Suprapubic skin (tissue), 4 donors: ENCODE measurements around the gene SLC16A9. TPM values are rescaled to one million over a fixed set of nuclear protein-coding genes. Genes with fewer than 3 reads are reported as not detected.
A peak's percentile ranks its signal among the peaks of the same experiment; 100 is the strongest.

Source experiments
- DNase-seq, 2 donors: peaks; one replicate each; pipeline ENCODE4 v3.0.0-alpha.2; 2019; ENCODE audit warnings: low spot score in 2 of 2
- H3K27ac ChIP-seq: fragments of 200-600 bp; sonication (generic); one replicate; pipeline ENCODE4 v1.5.1; 2019
- H3K27me3 ChIP-seq: fragments of 200-600 bp; sonication (generic); one replicate; pipeline ENCODE4 v1.5.1; 2019
- H3K36me3 ChIP-seq: fragments of 200-600 bp; sonication (generic); one replicate; pipeline ENCODE4 v1.5.1; 2019
- H3K4me1 ChIP-seq: fragments of 200-600 bp; sonication (generic); one replicate; pipeline ENCODE4 v1.5.1; 2019
- H3K4me3 ChIP-seq: fragments of 200-600 bp; sonication (generic); one replicate; pipeline ENCODE4 v1.5.1; 2019; ENCODE audit warnings: mild to moderate bottlenecking
- H3K9me3 ChIP-seq: fragments of 200-600 bp; sonication (generic); one replicate; pipeline ENCODE4 v1.5.1; 2019
- CTCF ChIP-seq, 2 donors: fragments of 200-600 bp in 1 of 2; fragments of 450-650 bp in 1 of 2; sonication (generic) in 1 of 2; IDR thresholded peaks; one replicate each; pipeline ENCODE4 v1.5.1; 2016 to 2019; ENCODE audit warnings: antibody characterized with exemption in 2 of 2, mild to moderate bottlenecking in 1 of 2, moderate library complexity in 1 of 2
- EP300 ChIP-seq: sonication (generic); formaldehyde crosslinking; IDR thresholded peaks from one replicate; pipeline ENCODE4 v1.6.1; 2017; ENCODE audit warnings: antibody characterized with exemption
- POLR2A ChIP-seq, 2 donors: fragments of 450-650 bp; IDR thresholded peaks; one replicate each; pipeline ENCODE4 v1.6.1; 2017; ENCODE audit warnings: antibody characterized with exemption in 2 of 2, mild to moderate bottlenecking in 2 of 2, moderate library complexity in 2 of 2
- POLR2AphosphoS5 ChIP-seq, 3 donors: sonication (generic); formaldehyde crosslinking; IDR thresholded peaks; one replicate each; pipeline ENCODE4 v1.6.1; 2017; ENCODE audit warnings: antibody characterized with exemption in 3 of 3
- WGBS: methylation state at CpG from one replicate; pipeline ENCODE4 v1.1.5; 2018; 5-methylcytosine and 5-hydroxymethylcytosine counted together
- total RNA-seq, 4 donors: library from RNA; depleted of rRNA; stranded (reverse); fragments of >200 nt; gene quantifications; one replicate each; pipeline ENCODE4 v1.1.0, GENCODE V29; 2016

SLC16A9 gene, protein sequence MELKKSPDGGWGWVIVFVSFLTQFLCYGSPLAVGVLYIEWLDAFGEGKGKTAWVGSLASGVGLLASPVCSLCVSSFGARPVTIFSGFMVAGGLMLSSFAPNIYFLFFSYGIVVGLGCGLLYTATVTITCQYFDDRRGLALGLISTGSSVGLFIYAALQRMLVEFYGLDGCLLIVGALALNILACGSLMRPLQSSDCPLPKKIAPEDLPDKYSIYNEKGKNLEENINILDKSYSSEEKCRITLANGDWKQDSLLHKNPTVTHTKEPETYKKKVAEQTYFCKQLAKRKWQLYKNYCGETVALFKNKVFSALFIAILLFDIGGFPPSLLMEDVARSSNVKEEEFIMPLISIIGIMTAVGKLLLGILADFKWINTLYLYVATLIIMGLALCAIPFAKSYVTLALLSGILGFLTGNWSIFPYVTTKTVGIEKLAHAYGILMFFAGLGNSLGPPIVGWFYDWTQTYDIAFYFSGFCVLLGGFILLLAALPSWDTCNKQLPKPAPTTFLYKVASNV
- under 1 TPM in 3 of 4 donors, not detected in 1; 0.25 to 0.81 (median 0.64) TPM for total RNA-seq

GRCh38 chr10:59709395-59710125, at the start of gene SLC16A9:
SLC16A9 (minus strand) TSS chr10:59709850; CDS start chr10:59684291, 25,559 bp downstream.
- under 1% methylated on average over 44 of the region's 68 CpGs for whole genome bisulfite sequencing
- peak within 1 kb of the TSS; percentile 59 for H3K4me3 ChIP-seq
- H3K27me3 ChIP-seq = peaks cover 17% of the 10 kb centered on the region
- H3K9me3 ChIP-seq = no peaks in the 10 kb centered on the region
- TF ChIP-seq CTCF (IDR thresholded peaks at IDR 0.05) (peak in 1 of 2 donors; percentile 28), POLR2AphosphoS5 (IDR thresholded peaks at IDR 0.05) (no peak)
- no peaks in the 10 kb centered on the region for H3K36me3 ChIP-seq
- H3K4me1 ChIP-seq = peaks cover 19% of the 10 kb centered on the region
- H3K27ac ChIP-seq = no peak within 1 kb of the TSS
- DNase-seq = no peak

DNA sequence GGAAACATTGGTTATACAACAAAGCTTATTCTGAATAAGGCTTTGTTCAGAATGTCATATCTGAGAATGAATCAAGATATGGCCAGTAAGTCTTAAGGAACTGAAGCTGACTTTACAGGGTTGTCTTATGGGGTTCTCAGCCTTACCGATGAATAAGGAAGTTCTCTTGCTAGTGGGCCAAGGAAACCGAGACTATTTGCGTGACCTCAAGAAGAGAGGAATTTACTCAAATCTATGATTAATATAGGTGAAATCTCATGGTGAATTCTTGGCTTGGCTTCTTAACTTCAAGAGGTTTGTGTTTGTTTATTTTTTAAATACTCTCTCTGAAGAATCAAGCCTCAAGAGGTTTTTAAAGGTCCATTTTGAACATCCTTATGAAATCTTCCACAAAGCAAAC, 48.3 kb upstream of the SLC16A9 start:
- H3K4me3 ChIP-seq = no peak overlapping the region
- no peaks in the 10 kb centered on the region for H3K27me3 ChIP-seq
- H3K4me1 ChIP-seq = no peaks in the 10 kb centered on the region
- WGBS = 90% methylated on average over 3 of the region's 3 CpGs
- H3K36me3 ChIP-seq = no peaks in the 10 kb centered on the region
- no peak for DNase-seq
- no peaks in the 10 kb centered on the region for H3K9me3 ChIP-seq
- no peak for TF ChIP-seq EP300
- H3K27ac ChIP-seq = no peak overlapping the region

- WGBS = 91% methylated on average over 4 of the region's 4 CpGs
- DNase-seq = no peak
- H3K9me3 ChIP-seq = no peaks in the 10 kb centered on the region
- no peak for TF ChIP-seq EP300
- TF ChIP-seq POLR2AphosphoS5 (IDR thresholded peaks at IDR 0.05) = no peak
- no peak overlapping the region for H3K4me3 ChIP-seq
- no peaks in the 10 kb centered on the region for H3K4me1 ChIP-seq
- no peak overlapping the region for H3K27ac ChIP-seq
- H3K27me3 ChIP-seq = no peaks in the 10 kb centered on the region
- no peaks in the 10 kb centered on the region for H3K36me3 ChIP-seq
Measured at GRCh38 chr10:59754951-59755350, 45.3 kb upstream of the SLC16A9 start.

DNA sequence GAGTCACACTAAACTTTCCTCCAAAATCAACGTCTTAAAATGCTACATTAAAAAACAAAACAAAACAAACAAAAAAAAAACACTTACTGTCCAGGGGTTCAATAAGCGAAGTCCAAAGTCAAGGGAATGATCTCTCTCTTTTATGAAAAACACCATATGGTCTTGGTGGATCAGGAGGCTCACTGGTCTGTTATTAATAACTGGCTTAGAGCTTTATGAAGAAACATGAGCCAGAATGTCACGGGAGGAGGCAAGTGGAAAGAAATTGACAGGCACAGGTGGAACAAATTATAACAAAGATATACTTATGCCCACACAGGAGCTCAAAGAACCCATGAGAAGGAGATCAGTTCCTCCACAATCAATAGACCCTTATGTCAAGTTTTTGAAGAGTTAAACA, 43.6 kb upstream of the SLC16A9 start, which contains the start of gene MRLN:
Gene MRLN (minus strand): TSS at position 189 of the 400 bp plus-strand sequence.
- Histone ChIP-seq H3K27ac (no peak within 1 kb of the TSS), H3K36me3 (no peaks in the 10 kb centered on the region), H3K4me1 (no peaks in the 10 kb centered on the region), H3K4me3 (no peak within 1 kb of the TSS), H3K9me3 (no peaks in the 10 kb centered on the region), H3K27me3 (no peaks in the 10 kb centered on the region)
- no peak for DNase-seq
- no peak for TF ChIP-seq CTCF (IDR thresholded peaks at IDR 0.05)
- no peak for TF ChIP-seq POLR2AphosphoS5 (IDR thresholded peaks at IDR 0.05)
- no peak for TF ChIP-seq EP300
- TF ChIP-seq POLR2A (IDR thresholded peaks at IDR 0.05) = no peak
- WGBS = 59% methylated on average over 3 of the region's 3 CpGs

DNA sequence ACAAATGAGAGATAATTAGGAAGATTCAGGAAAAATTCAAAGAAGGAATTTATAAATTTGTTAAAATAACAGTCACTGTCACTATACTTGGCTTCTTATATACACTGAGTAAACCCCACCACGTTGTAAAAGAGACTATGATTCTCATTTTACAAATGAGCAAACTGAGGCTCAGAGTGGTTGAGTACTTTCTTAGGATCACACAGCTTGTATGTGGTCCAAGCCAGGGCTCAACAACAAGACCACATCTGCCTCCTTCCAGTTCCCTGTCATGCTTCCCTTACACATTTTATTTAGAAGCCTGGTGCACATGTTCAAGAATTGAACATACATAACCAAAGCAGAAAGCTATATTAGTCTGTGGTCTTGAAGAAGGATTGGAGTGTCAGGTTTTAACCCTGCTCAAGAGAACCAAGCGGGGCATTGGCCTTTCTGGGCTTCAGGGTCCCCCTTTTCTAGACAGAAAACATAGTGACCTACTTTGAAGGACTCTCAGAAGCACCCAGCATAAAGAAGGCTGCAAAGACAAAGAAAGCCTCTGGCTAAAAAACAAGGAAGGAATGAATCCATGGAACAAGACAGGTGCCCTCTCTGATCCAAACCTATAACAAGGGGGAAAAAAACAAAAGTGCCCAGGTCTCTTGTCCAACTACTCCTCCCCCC, 42.8 kb upstream of the SLC16A9 start:
- 63% methylated on average over 2 of the region's 2 CpGs for WGBS
- no peaks in the 10 kb centered on the region for H3K27me3 ChIP-seq
- H3K4me3 ChIP-seq = no peak overlapping the region
- H3K9me3 ChIP-seq = no peaks in the 10 kb centered on the region
- TF ChIP-seq POLR2A (IDR thresholded peaks at IDR 0.05) (no peak), CTCF (IDR thresholded peaks at IDR 0.05) (no peak), EP300 (no peak), POLR2AphosphoS5 (IDR thresholded peaks at IDR 0.05) (no peak)
- no peak for DNase-seq
- H3K4me1 ChIP-seq = no peaks in the 10 kb centered on the region
- H3K27ac ChIP-seq = no peak overlapping the region
- no peaks in the 10 kb centered on the region for H3K36me3 ChIP-seq
